GM12864 (cell line): ENCODE results near the gene FAM241B.

Source experiments
- DNase-seq: peaks from one replicate; pipeline ENCODE4 v3.0.0-alpha.2; 2011; ENCODE audit warnings: low read depth
- H3K4me3 ChIP-seq: 2 replicates; pipeline ENCODE4 v1.5.1; 2011; ENCODE audit warnings: mild to moderate bottlenecking, low read depth, low read length, control low read depth
- CTCF ChIP-seq: IDR thresholded peaks from 2 replicates; pipeline ENCODE4 v1.5.1; 2011; ENCODE audit warnings: low read depth, mild to moderate bottlenecking, moderate library complexity, low read length, control low read depth, inconsistent platforms; ENCODE audit errors: missing control alignments

The FAM241B gene

GRCh38 chr10:69636626-69637605 lies 6.9 kb downstream of the FAM241B start:
- H3K4me3 ChIP-seq, result no peak overlapping the region
- no peak for DNase-seq
- TF ChIP-seq CTCF, result peak; percentile 11

- no peak for TF ChIP-seq CTCF
- no peak overlapping the region for H3K4me3 ChIP-seq
- DNase-seq, result no peak
These were observed 8.6 kb downstream of the FAM241B start for GRCh38 chr10:69638642-69639041.

- peak; percentile 76 for TF ChIP-seq CTCF
- DNase-seq, result peak; percentile 39
These were observed 9.5 kb downstream of the FAM241B start for GRCh38 chr10:69639291-69640195.

GRCh38 chr10:69640196-69640980 lies 10.3 kb downstream of the FAM241B start:
- DNase-seq, result no peak
- TF ChIP-seq CTCF, result no peak
- H3K4me3 ChIP-seq, result no peak overlapping the region

More at GRCh38 chr10:69639291-69640195, 9.5 kb downstream of the FAM241B start:
- no peak overlapping the region for H3K4me3 ChIP-seq

- no peak for TF ChIP-seq CTCF
- no peak for DNase-seq
These were observed 11.4 kb downstream of the FAM241B start for GRCh38 chr10:69641261-69641980.

GRCh38 chr10:69642747-69643146 lies 12.7 kb downstream of the FAM241B start:
- no peak overlapping the region for H3K4me3 ChIP-seq
- TF ChIP-seq CTCF, result no peak
- DNase-seq, result no peak

More at GRCh38 chr10:69641261-69641980, 11.4 kb downstream of the FAM241B start:
- no peak overlapping the region for H3K4me3 ChIP-seq
